NCI-H748 (cell line): ENCODE measurements around the gene MAP2.

Experiments used
- DNase-seq: peaks from one replicate; lab custom pipeline; 2025; ENCODE audit not compliant: unreplicated experiment; lab: John Stamatoyannopoulos, UW

The MAP2 gene

GRCh38 chr2:209423562-209424198 lies at the start of gene MAP2:
MAP2 (plus strand) TSS chr2:209424047; CDS start chr2:209653171, 229,124 bp downstream.
- DNase-seq = peak; percentile 94

- no peak for DNase-seq
Measured at GRCh38 chr2:209376686-209377085, 47.2 kb upstream of the MAP2 start.

GRCh38 chr2:209380293-209380692 lies 43.6 kb upstream of the MAP2 start:
- peak; percentile 46 for DNase-seq

GRCh38 chr2:209381091-209381490 lies 42.8 kb upstream of the MAP2 start:
- DNase-seq = no peak

GRCh38 chr2:209382775-209383174 lies 41.1 kb upstream of the MAP2 start:
- DNase-seq = peak; percentile 45

- DNase-seq = peak; percentile 63
Measured at GRCh38 chr2:209383212-209383611, 40.6 kb upstream of the MAP2 start.

GRCh38 chr2:209387389-209387788 lies 36.5 kb upstream of the MAP2 start:
- DNase-seq = no peak

- no peak for DNase-seq
Measured at GRCh38 chr2:209388446-209389037, 35.3 kb upstream of the MAP2 start.

GRCh38 chr2:209389171-209389618 lies 34.7 kb upstream of the MAP2 start:
- peak; percentile 77 for DNase-seq

- DNase-seq = no peak
Measured at GRCh38 chr2:209390839-209391238, 33.0 kb upstream of the MAP2 start.

- no peak for DNase-seq
Measured at GRCh38 chr2:209391776-209392401, 32.0 kb upstream of the MAP2 start.

GRCh38 chr2:209395229-209395628 lies 28.6 kb upstream of the MAP2 start:
- DNase-seq = no peak

GRCh38 chr2:209395652-209396051 lies 28.2 kb upstream of the MAP2 start:
- no peak for DNase-seq

- no peak for DNase-seq
Measured at GRCh38 chr2:209398463-209398862, 25.4 kb upstream of the MAP2 start.

GRCh38 chr2:209401788-209402187 lies 22.1 kb upstream of the MAP2 start:
- DNase-seq = no peak

GRCh38 chr2:209411296-209411695 lies 12.6 kb upstream of the MAP2 start:
- DNase-seq = no peak

- DNase-seq = no peak
Measured at GRCh38 chr2:209411718-209412117, 12.1 kb upstream of the MAP2 start.

- no peak for DNase-seq
Measured at GRCh38 chr2:209413311-209414014, 10.4 kb upstream of the MAP2 start.

GRCh38 chr2:209416913-209417312 lies 6.9 kb upstream of the MAP2 start:
- no peak for DNase-seq

GRCh38 chr2:209422191-209422754 lies 1.6 kb upstream of the MAP2 start:
- DNase-seq = peak; percentile 27

- peak; percentile 89 for DNase-seq
Measured at GRCh38 chr2:209424199-209424701, 403 bp downstream of the MAP2 start.
